ENCODE measurements around the gene TMSB4X.

The TMSB4X gene

GRCh38 chrX:13024986-13025385, 50.1 kb downstream of the TMSB4X start:
- no peak for DNase-seq (ENCODE audit: low read depth)
